Ishikawa (cell line): Measurements from ENCODE around the gene SLC39A6.

Source experiments
- CEBPB ChIP-seq: IDR thresholded peaks from 2 replicates; pipeline ENCODE4 v1.6.1; 2012
- CREB1 ChIP-seq: IDR thresholded peaks from 2 replicates; pipeline ENCODE4 v1.6.1; 2012; ENCODE audit warnings: low read depth
- EGR1 ChIP-seq: IDR thresholded peaks from 2 replicates; pipeline ENCODE4 v1.6.1; 2012
- EP300 ChIP-seq: IDR thresholded peaks from 2 replicates; pipeline ENCODE4 v1.6.1; 2012; ENCODE audit warnings: borderline replicate concordance
- FOXM1 ChIP-seq: IDR thresholded peaks from 2 replicates; pipeline ENCODE4 v1.6.1; 2012; ENCODE audit warnings: low read depth, borderline replicate concordance
- MAX ChIP-seq: IDR thresholded peaks from 2 replicates; pipeline ENCODE4 v1.6.1; 2012
- NFIC ChIP-seq: IDR thresholded peaks from 2 replicates; pipeline ENCODE4 v1.6.1; 2012
- RAD21 ChIP-seq: IDR thresholded peaks from 2 replicates; pipeline ENCODE4 v1.6.1; 2012; ENCODE audit warnings: low read depth
- REST ChIP-seq: IDR thresholded peaks from 2 replicates; pipeline ENCODE4 v1.6.1; 2012; ENCODE audit warnings: low read depth, mild to moderate bottlenecking
- TAF1 ChIP-seq: IDR thresholded peaks from 2 replicates; pipeline ENCODE4 v1.6.1; 2012; ENCODE audit warnings: low read depth, mild to moderate bottlenecking
- TCF12 ChIP-seq: IDR thresholded peaks from 2 replicates; pipeline ENCODE4 v1.6.1; 2012; ENCODE audit warnings: low read depth
- TEAD4 ChIP-seq: IDR thresholded peaks from 2 replicates; pipeline ENCODE4 v1.6.1; 2012
- USF1 ChIP-seq: IDR thresholded peaks from 2 replicates; pipeline ENCODE4 v1.6.1; 2012
- YY1 ChIP-seq: IDR thresholded peaks from 2 replicates; pipeline ENCODE4 v1.6.1; 2012; ENCODE audit warnings: low read depth
- ZBTB7A ChIP-seq: IDR thresholded peaks from 2 replicates; pipeline ENCODE4 v1.6.1; 2012; ENCODE audit warnings: low read depth

Gene SLC39A6

GRCh38 chr18:36157441-36157840 is 28.3 kb upstream of the SLC39A6 start:
- TF ChIP-seq MAX, result no peak
- no peak for TF ChIP-seq EP300
- no peak for TF ChIP-seq YY1
- TF ChIP-seq ZBTB7A, result no peak
- no peak for TF ChIP-seq USF1
- TF ChIP-seq REST, result no peak
- TF ChIP-seq CEBPB, result no peak
- no peak for TF ChIP-seq TAF1
- no peak for TF ChIP-seq CREB1
- no peak for TF ChIP-seq FOXM1

GRCh38 chr18:36155851-36156757 is 27.0 kb upstream of the SLC39A6 start:
- TF ChIP-seq TCF12, result no peak
- TF ChIP-seq FOXM1, result no peak
- no peak for TF ChIP-seq TAF1
- TF ChIP-seq RAD21, result no peak
- no peak for TF ChIP-seq TEAD4
- no peak for TF ChIP-seq EGR1
- no peak for TF ChIP-seq USF1
- no peak for TF ChIP-seq CEBPB
- TF ChIP-seq YY1, result no peak
- no peak for TF ChIP-seq NFIC
- no peak for TF ChIP-seq REST
- TF ChIP-seq ZBTB7A, result no peak
- no peak for TF ChIP-seq CREB1
- TF ChIP-seq MAX, result no peak

GRCh38 chr18:36153771-36154170 is 24.6 kb upstream of the SLC39A6 start:
- TF ChIP-seq EGR1 (no peak), CREB1 (no peak), MAX (no peak), EP300 (no peak), ZBTB7A (no peak), TEAD4 (no peak), FOXM1 (no peak), NFIC (no peak), YY1 (no peak), RAD21 (no peak), CEBPB (no peak), TCF12 (no peak), TAF1 (no peak), USF1 (no peak), REST (no peak)

- TF ChIP-seq CEBPB, result no peak
- no peak for TF ChIP-seq YY1
- no peak for TF ChIP-seq FOXM1
- TF ChIP-seq NFIC, result no peak
- no peak for TF ChIP-seq RAD21
- no peak for TF ChIP-seq CREB1
- no peak for TF ChIP-seq REST
- TF ChIP-seq TCF12, result no peak
- TF ChIP-seq EP300, result no peak
- no peak for TF ChIP-seq TAF1
- TF ChIP-seq MAX, result no peak
- no peak for TF ChIP-seq ZBTB7A
- TF ChIP-seq USF1, result no peak
- TF ChIP-seq TEAD4, result no peak
- TF ChIP-seq EGR1, result no peak
These were observed 24.1 kb upstream of the SLC39A6 start for GRCh38 chr18:36153203-36153602.
